B cell (primary cell): ENCODE measurements around the gene PHLPP1. TPM values are rescaled to one million over a fixed set of nuclear protein-coding genes. Genes with fewer than 3 reads are reported as not detected.

Experiments
- ATAC-seq: fragments of 200-7000 bp; cut with Tn5 transposase; one replicate; pipeline ENCODE4 v1.10.0; 2021; ENCODE audit warnings: low read depth, mild to moderate bottlenecking, moderate number of reproducible peaks, moderate library complexity
- CTCF ChIA-PET: fragments of 350-600 bp; sonication (Branson Sonifier 250); formaldehyde crosslinking; loops from one replicate; lab custom pipeline; 2021; ENCODE audit warnings: antibody characterized with exemption, inconsistent platforms; lab: Charles Lee
- POLR2A ChIA-PET: fragments of 350-600 bp; sonication (Branson Sonifier 250); formaldehyde crosslinking; loops from one replicate; lab custom pipeline; 2021; ENCODE audit warnings: antibody characterized with exemption; lab: Charles Lee
- DNase-seq: peaks from one replicate; pipeline ENCODE4 v3.0.0; 2013
- H2AFZ ChIP-seq: 2 replicates; pipeline ENCODE4 v1.6.1; 2012; ENCODE audit warnings: mild to moderate bottlenecking, low read depth, low read length; ENCODE audit not compliant: insufficient read depth, poor library complexity, severe bottlenecking
- H3K27ac ChIP-seq, 2 donors: 1 replicate in 1 of 2; 2 replicates in 1 of 2; pipeline ENCODE4 v1.5.1; 2012 to 2013; ENCODE audit warnings: low read length in 2 of 2, mild to moderate bottlenecking in 2 of 2, moderate library complexity in 1 of 2
- H3K27me3 ChIP-seq, 4 experiments: fragments of 200-600 bp in 1 of 4; sonication (generic) in 1 of 4; replicated peaks in 1 of 4; 1 replicate in 2 of 4; 2 replicates in 2 of 4; pipeline versions ENCODE4 v1.6.1 to v1.7.0; 2013 to 2016; ENCODE audit warnings: low read length in 3 of 4, mild to moderate bottlenecking in 2 of 4, mixed read lengths in 1 of 4, moderate library complexity in 1 of 4; ENCODE audit not compliant: insufficient read depth in 4 of 4, control insufficient read depth in 3 of 4; ENCODE audit errors: control extremely low read depth in 1 of 4
- H3K36me3 ChIP-seq, 2 experiments: replicated peaks in 1 of 2; 1 replicate in 1 of 2; 2 replicates in 1 of 2; pipeline versions ENCODE4 v1.6.1 to v1.7.1; 2013; ENCODE audit warnings: low read length in 1 of 2; ENCODE audit not compliant: insufficient read depth in 2 of 2, control insufficient read depth in 1 of 2; ENCODE audit errors: control extremely low read depth in 1 of 2, extremely low read depth in 1 of 2
- H3K4me1 ChIP-seq, 2 donors: fragments of 200-600 bp in 1 of 2; sonication (generic) in 1 of 2; 1 replicate in 1 of 2; 2 replicates in 1 of 2; pipeline versions ENCODE4 v1.5.1 to v1.6.1; 2013 to 2017; ENCODE audit warnings: low read length in 2 of 2; ENCODE audit not compliant: control insufficient read depth in 2 of 2, insufficient read depth in 2 of 2
- H3K4me2 ChIP-seq: replicated peaks from 2 replicates; pipeline ENCODE3; 2012; ENCODE audit warnings: mild to moderate bottlenecking, low read depth, low read length; ENCODE audit not compliant: poor library complexity, severe bottlenecking
- H3K4me3 ChIP-seq, 5 experiments: fragments of 200-600 bp in 1 of 5; sonication (generic) in 1 of 5; 1 replicate in 3 of 5; 2 replicates in 2 of 5; pipeline versions ENCODE4 v1.5.1 to v1.7.0; 2011 to 2016; ENCODE audit warnings: low read length in 4 of 5, mild to moderate bottlenecking in 4 of 5, low read depth in 2 of 5, control low read depth in 1 of 5, moderate library complexity in 1 of 5; ENCODE audit not compliant: insufficient read depth in 1 of 5; ENCODE audit errors: control extremely low read depth in 1 of 5, extremely low read depth in 1 of 5
- H3K79me2 ChIP-seq: fragments of 200-600 bp; sonication (generic); one replicate; pipeline ENCODE4 v1.6.0; 2016; ENCODE audit warnings: low read length; ENCODE audit not compliant: control insufficient read depth, insufficient read depth
- H3K9ac ChIP-seq: fragments of 200-600 bp; sonication (generic); 2 replicates; pipeline ENCODE4 v1.6.1; 2017; ENCODE audit warnings: mild to moderate bottlenecking, low read length, moderate library complexity
- H3K9me3 ChIP-seq, 3 donors: one replicate each; pipeline versions ENCODE4 v1.6.1 to v1.7.1; 2013; ENCODE audit warnings: low read length in 2 of 3; ENCODE audit not compliant: control insufficient read depth in 2 of 3, insufficient read depth in 1 of 3; ENCODE audit errors: control extremely low read depth in 1 of 3
- H4K20me1 ChIP-seq: 2 replicates; pipeline ENCODE4 v1.6.0; 2012; ENCODE audit warnings: mild to moderate bottlenecking, low read length; ENCODE audit not compliant: insufficient read depth, control insufficient read depth, poor library complexity, severe bottlenecking
- H3K27ac Mint-ChIP-seq: one replicate; pipeline ENCODE4 v1.8.0; 2021; ENCODE audit warnings: mixed read lengths
- H3K27me3 Mint-ChIP-seq: one replicate; pipeline ENCODE4 v1.8.0; 2021; ENCODE audit warnings: mixed read lengths
- H3K4me1 Mint-ChIP-seq: one replicate; pipeline ENCODE4 v1.8.0; 2021; ENCODE audit warnings: mixed read lengths
- H3K4me3 Mint-ChIP-seq: one replicate; pipeline ENCODE4 v1.8.0; 2021; ENCODE audit warnings: mixed read lengths
- H3K9me3 Mint-ChIP-seq: one replicate; pipeline ENCODE4 v1.8.0; 2022; ENCODE audit warnings: mixed read lengths; ENCODE audit not compliant: insufficient read depth
- EZH2 ChIP-seq: IDR thresholded peaks from 2 replicates; pipeline ENCODE4 v1.6.1; 2012; ENCODE audit warnings: borderline replicate concordance, low read depth, mild to moderate bottlenecking, moderate library complexity, low read length; ENCODE audit not compliant: insufficient read depth, poor library complexity, severe bottlenecking
- WGBS: methylation state at CpG from one replicate; pipeline ENCODE4 v1.1.5; 2013; ENCODE audit warnings: missing lambda C conversion rate; ENCODE audit not compliant: insufficient coverage; 5-methylcytosine and 5-hydroxymethylcytosine counted together
- intact Hi-C: fragments of 100-400 bp; cut with micrococcal nuclease; formaldehyde crosslinking; loops from one replicate; pipeline ENCODE4 v1.10.0; 2022
- polyA plus RNA-seq: library from polyadenylated mRNA; depleted of rRNA; stranded (reverse); fragments of >200 nt; gene quantifications from 2 replicates; pipeline ENCODE4 v1.2.3, GENCODE V29; 2012
- total RNA-seq, 2 donors: library from RNA; stranded (reverse); fragments of 120-200 nt in 1 of 2; gene quantifications; 1 replicate in 1 of 2; 2 replicates in 1 of 2; pipeline versions ENCODE4 v1.2.3 to v1.2.4, GENCODE V29; 2013 to 2022
- TF ChIP-seq, protein P1 (sequence below): fragments of 200-600 bp; IDR thresholded peaks from one replicate; pipeline ENCODE4 v1.8.0; 2022; ENCODE audit warnings: antibody characterized with exemption, mild to moderate bottlenecking

Gene PHLPP1
- total and polyA plus RNA-seq, 2 donors (not counting 1 experiment from before 2014, with no cell fraction given), result 3.0 to 20.7 TPM

DNA sequence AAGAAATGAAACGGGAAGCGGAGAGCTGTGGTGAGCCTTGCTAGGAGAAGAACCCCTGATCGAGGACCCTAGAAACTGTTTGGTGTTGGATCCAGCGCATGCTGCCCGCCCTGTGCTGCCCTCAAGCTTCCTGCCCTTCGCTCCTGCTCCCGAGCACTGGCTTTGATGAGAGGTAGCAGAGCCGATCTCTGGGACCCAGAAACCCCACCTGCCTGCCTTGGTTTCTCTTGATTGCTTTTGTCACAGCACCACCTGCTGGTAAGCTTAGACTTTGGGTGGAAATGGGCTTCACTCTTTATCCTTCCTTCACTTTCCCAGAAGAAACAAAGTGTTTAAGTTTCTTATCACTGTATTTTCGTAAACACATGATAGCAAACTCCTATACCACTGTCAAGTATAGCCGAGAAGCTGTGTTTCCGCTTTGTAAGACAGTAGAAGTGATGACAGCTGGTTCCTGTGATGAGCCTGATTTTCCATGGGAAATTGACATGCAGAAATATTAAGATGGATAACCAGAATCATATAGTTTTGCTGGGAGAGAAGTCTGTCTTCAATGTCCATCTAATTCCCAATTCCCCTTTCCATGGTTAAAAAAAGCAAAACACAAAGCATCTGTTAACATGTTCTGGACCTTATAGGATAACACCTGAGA is 267.4 kb downstream of the PHLPP1 start:
- no peak overlapping the region for H3K27ac ChIP-seq
- ATAC-seq (peak; percentile 56), DNase-seq (peak; percentile 71)
- no peaks in the 10 kb centered on the region for H3K36me3 ChIP-seq
- WGBS, result 41% methylated on average over 7 of the region's 11 CpGs
- peak overlapping the region in 3 of 5 experiments; percentile 13 to 16 (median 15) for H3K4me3 ChIP-seq
- H3K4me3 Mint-ChIP-seq, result no peak overlapping the region
- H4K20me1 ChIP-seq, result no peaks in the 10 kb centered on the region
- no peaks in the 10 kb centered on the region for H3K9me3 ChIP-seq
- H3K4me1 ChIP-seq, result peaks cover 3 to 5% of the 10 kb centered on the region in 2 donors
- H3K27ac Mint-ChIP-seq, result no peak overlapping the region
- H3K79me2 ChIP-seq, result no peaks in the 10 kb centered on the region
- peak overlapping the region; percentile 23 for H3K9ac ChIP-seq
- peak overlapping the region; percentile 65 for H3K4me2 ChIP-seq
- ChIA-PET POLR2A (no interaction called here), CTCF (interaction anchor here (0.6 to 4.9 kb wide), 24 partner anchors 9 to 733 kb away, joined by 3 to 62 read pairs (median 4); partner anchors contain the start of gene PHLPP1)
- H3K27me3 ChIP-seq, result no peaks in the 10 kb centered on the region
- H2AFZ ChIP-seq, result peak overlapping the region; percentile 61
- H3K4me1 Mint-ChIP-seq, result peaks cover 6% of the 10 kb centered on the region
- no peaks in the 10 kb centered on the region for H3K9me3 Mint-ChIP-seq
- no peaks in the 10 kb centered on the region for H3K27me3 Mint-ChIP-seq
- no peak for TF ChIP-seq EZH2
- TF ChIP-seq, protein P1, sequence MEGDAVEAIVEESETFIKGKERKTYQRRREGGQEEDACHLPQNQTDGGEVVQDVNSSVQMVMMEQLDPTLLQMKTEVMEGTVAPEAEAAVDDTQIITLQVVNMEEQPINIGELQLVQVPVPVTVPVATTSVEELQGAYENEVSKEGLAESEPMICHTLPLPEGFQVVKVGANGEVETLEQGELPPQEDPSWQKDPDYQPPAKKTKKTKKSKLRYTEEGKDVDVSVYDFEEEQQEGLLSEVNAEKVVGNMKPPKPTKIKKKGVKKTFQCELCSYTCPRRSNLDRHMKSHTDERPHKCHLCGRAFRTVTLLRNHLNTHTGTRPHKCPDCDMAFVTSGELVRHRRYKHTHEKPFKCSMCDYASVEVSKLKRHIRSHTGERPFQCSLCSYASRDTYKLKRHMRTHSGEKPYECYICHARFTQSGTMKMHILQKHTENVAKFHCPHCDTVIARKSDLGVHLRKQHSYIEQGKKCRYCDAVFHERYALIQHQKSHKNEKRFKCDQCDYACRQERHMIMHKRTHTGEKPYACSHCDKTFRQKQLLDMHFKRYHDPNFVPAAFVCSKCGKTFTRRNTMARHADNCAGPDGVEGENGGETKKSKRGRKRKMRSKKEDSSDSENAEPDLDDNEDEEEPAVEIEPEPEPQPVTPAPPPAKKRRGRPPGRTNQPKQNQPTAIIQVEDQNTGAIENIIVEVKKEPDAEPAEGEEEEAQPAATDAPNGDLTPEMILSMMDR, result peak; percentile 80
- intact Hi-C loops, result loop anchor here (1.0 to 2.0 kb wide), 4 partner anchors 268 to 799 kb away; no protein-coding TSS in a partner anchor

- Histone ChIP-seq H3K79me2 (no peaks in the 10 kb centered on the region), H3K36me3 (no peaks in the 10 kb centered on the region), H3K4me2 (no peak overlapping the region), H2AFZ (no peak overlapping the region), H4K20me1 (no peaks in the 10 kb centered on the region), H3K9me3 (no peaks in the 10 kb centered on the region), H3K9ac (no peak overlapping the region), H3K27me3 (no peaks in the 10 kb centered on the region), H3K4me1 (peaks cover 3 to 5% of the 10 kb centered on the region in 2 donors), H3K4me3 (no peak overlapping the region), H3K27ac (no peak overlapping the region)
- ATAC-seq, result no peak
- TF ChIP-seq EZH2, result no peak
- TF ChIP-seq, protein P1, result no peak
- intact Hi-C loops, result no loop called here
- H3K27ac Mint-ChIP-seq, result no peak overlapping the region
- H3K4me3 Mint-ChIP-seq, result no peak overlapping the region
- no peaks in the 10 kb centered on the region for H3K9me3 Mint-ChIP-seq
- CTCF ChIA-PET, result interaction anchor here (0.6 to 1.5 kb wide), 3 partner anchors 48 to 401 kb away, joined by 3 to 7 read pairs (median 5); partner anchors contain the start of gene PHLPP1
- H3K4me1 Mint-ChIP-seq, result peaks cover 6% of the 10 kb centered on the region
- POLR2A ChIA-PET, result no interaction called here
- DNase-seq, result no peak
- no peaks in the 10 kb centered on the region for H3K27me3 Mint-ChIP-seq
- 94% methylated on average over 11 of the region's 11 CpGs for WGBS
These were observed 269.4 kb downstream of the PHLPP1 start for GRCh38 chr18:62984656-62985315.
